K562 (cell line): Measurements from ENCODE around the gene OLIG1. TPM values are rescaled to one million over a fixed set of nuclear protein-coding genes. Genes with fewer than 3 reads are reported as not detected.

Experiments
- ATAC-seq: fragments of 200-7000 bp; cut with Tn5 transposase; 3 replicates; pipeline ENCODE4 v1.9.1; 2020; ENCODE audit warnings: moderate library complexity
- BruUV-seq: library from RNA; stranded (reverse); fragments of 400-500 nt; replicated peaks from 2 replicates; lab custom pipeline; 2021; lab: Mats Ljungman, UMichigan
- CTCF ChIA-PET: fragments of 300-600 bp; formaldehyde crosslinking; extraction: SDS; loops from one replicate; lab custom pipeline; 2021; ENCODE audit warnings: low intra/inter-chr PET ratio; lab: Yijun Ruan, JAX
- POLR2A ChIA-PET: fragments of 300-600, 350-650 bp; sonication (Branson Sonifier 250); formaldehyde crosslinking; extraction: SDS; loops from one replicate; lab custom pipeline; 2021; ENCODE audit warnings: antibody characterized with exemption, inconsistent platforms; lab: Yijun Ruan, JAX
- DNase-seq, 4 experiments: peaks; one replicate each; pipeline versions ENCODE4 v3.0.0 to v3.0.0-alpha.2; 2011 to 2018; ENCODE audit warnings: low spot score in 3 of 4, mixed read lengths in 3 of 4; ENCODE audit errors: extremely low read depth in 1 of 4
- FAIRE-seq: peaks from 2 replicates; lab custom pipeline; 2011; peaks lifted over from hg19 to GRCh38; lab: Jason Lieb, UNC
- H2AFZ ChIP-seq: 2 replicates; pipeline ENCODE4 v1.6.0; 2011; ENCODE audit warnings: low read depth, low read length, control low read depth, inconsistent platforms
- H3K27ac ChIP-seq: fragments of 200-600 bp; 3 replicates; pipeline ENCODE4 v1.8.0; 2011; ENCODE audit warnings: low read depth, mild to moderate bottlenecking, control low read depth, inconsistent platforms, low read length, moderate library complexity, mixed read lengths; ENCODE audit errors: extremely low read depth
- H3K27me3 ChIP-seq, 2 experiments: fragments of 300-600 bp in 1 of 2; 2 replicates in 1 of 2; 3 replicates in 1 of 2; pipeline versions ENCODE4 v1.6.0 to v1.8.0; 2011; ENCODE audit warnings: inconsistent platforms in 2 of 2, low read length in 2 of 2, mild to moderate bottlenecking in 1 of 2, mixed read lengths in 1 of 2, moderate library complexity in 1 of 2; ENCODE audit not compliant: control insufficient read depth in 2 of 2, insufficient read depth in 2 of 2
- H3K36me3 ChIP-seq: fragments of 300-600 bp; 3 replicates; pipeline ENCODE4 v1.8.0; 2011; ENCODE audit warnings: mild to moderate bottlenecking, low read length, inconsistent platforms; ENCODE audit not compliant: control insufficient read depth, insufficient read depth
- H3K4me1 ChIP-seq, 2 experiments: fragments of 200-600 bp in 1 of 2; replicated peaks in 1 of 2; 2 replicates in 1 of 2; 3 replicates in 1 of 2; pipeline versions ENCODE4 v1.5.1 to v1.8.0; 2011; ENCODE audit warnings: inconsistent platforms in 2 of 2, low read length in 2 of 2, mild to moderate bottlenecking in 1 of 2, mixed read lengths in 1 of 2, moderate library complexity in 1 of 2; ENCODE audit not compliant: control insufficient read depth in 2 of 2, insufficient read depth in 2 of 2
- H3K4me2 ChIP-seq: 2 replicates; pipeline ENCODE4 v1.6.1; 2011; ENCODE audit warnings: low read length, control low read depth, inconsistent platforms, mixed read lengths; ENCODE audit not compliant: insufficient read depth
- H3K4me3 ChIP-seq: fragments of 200-600 bp; sonication (generic), shearing (Covaris generic); 2 replicates; pipeline ENCODE4 v1.5.1; 2016; ENCODE audit warnings: control low read depth, inconsistent platforms
- H3K79me2 ChIP-seq: fragments of 200-600 bp; 3 replicates; pipeline ENCODE4 v1.8.0; 2011; ENCODE audit warnings: low read length, inconsistent platforms; ENCODE audit not compliant: control insufficient read depth, insufficient read depth
- H3K9ac ChIP-seq, 2 experiments: 2 replicates each; pipeline versions ENCODE4 v1.6.0 to v1.6.1; 2011; ENCODE audit warnings: low read depth in 2 of 2, low read length in 2 of 2, control low read depth in 1 of 2, inconsistent platforms in 1 of 2, mild to moderate bottlenecking in 1 of 2, mixed read lengths in 1 of 2; ENCODE audit not compliant: insufficient read depth in 1 of 2
- H3K9me1 ChIP-seq: one replicate; pipeline ENCODE4 v1.6.0; 2011; ENCODE audit warnings: inconsistent platforms, mild to moderate bottlenecking, low read length, moderate library complexity; ENCODE audit not compliant: control insufficient read depth, insufficient read depth
- H3K9me3 ChIP-seq: replicated peaks from 2 replicates; pipeline ENCODE4 v1.5.1; 2011; ENCODE audit warnings: low read depth, low read length, inconsistent platforms; ENCODE audit not compliant: control insufficient read depth, insufficient read depth
- H4K20me1 ChIP-seq: replicated peaks from 2 replicates; pipeline ENCODE4 v1.6.1; 2011; ENCODE audit warnings: low read length, inconsistent platforms, mixed read lengths; ENCODE audit not compliant: control insufficient read depth, insufficient read depth
- ARNT ChIP-seq, 2 experiments: fragments of 450-650 bp; IDR thresholded peaks; 2 replicates each; pipeline ENCODE4 v1.6.1; 2016; ENCODE audit warnings: mild to moderate bottlenecking in 1 of 2
- MAFG ChIP-seq: fragments of 450-650 bp; conservative IDR thresholded peaks from 2 replicates; pipeline ENCODE4 v1.6.1; 2016; ENCODE audit warnings: missing genetic modification characterization, missing compliant biosample characterization
- MEF2A ChIP-seq: IDR thresholded peaks from 2 replicates; pipeline ENCODE4 v1.6.1; 2011; ENCODE audit warnings: low read depth, mild to moderate bottlenecking, low read length, moderate library complexity; ENCODE audit not compliant: control insufficient read depth
- NFE2 ChIP-seq: IDR thresholded peaks from 2 replicates; pipeline ENCODE4 v1.6.1; 2014; ENCODE audit warnings: antibody characterized with exemption, low read depth
- RBM39 ChIP-seq: fragments of 200-400 bp; formaldehyde crosslinking; optimal IDR thresholded peaks from 2 replicates; pipeline ENCODE3; 2018; ENCODE audit warnings: low read depth, low read length
- SAFB2 ChIP-seq: fragments of 200-400 bp; formaldehyde crosslinking; IDR thresholded peaks from 2 replicates; pipeline ENCODE4 v1.6.1; 2018; ENCODE audit warnings: borderline replicate concordance, low read length, low read depth, moderate library complexity; ENCODE audit not compliant: severe bottlenecking
- SIRT6 ChIP-seq: IDR thresholded peaks from one replicate; pipeline ENCODE4 v1.6.1; 2012; ENCODE audit warnings: low read depth, mild to moderate bottlenecking, control low read depth, inconsistent platforms, low read length, moderate library complexity
- ZFP1 ChIP-seq: fragments of 450-650 bp; formaldehyde crosslinking; IDR thresholded peaks from 2 replicates; pipeline ENCODE4 v1.4.0; 2020; ENCODE audit warnings: mild to moderate bottlenecking, mixed read lengths
- ZNF224 ChIP-seq: sonication (generic); formaldehyde crosslinking; IDR thresholded peaks from 2 replicates; pipeline ENCODE4 v1.8.0; 2022; ENCODE audit warnings: mild to moderate bottlenecking, missing genetic modification reagents
- ZNF282 ChIP-seq: sonication (generic); formaldehyde crosslinking; IDR thresholded peaks from 2 replicates; pipeline ENCODE4 v1.8.1; 2023; ENCODE audit warnings: missing genetic modification reagents
- ZNF354B ChIP-seq: fragments of 250-450 bp; sonication (Bioruptor Pico); IDR thresholded peaks from 2 replicates; pipeline ENCODE4 v1.4.0; 2020
- ZNF830 ChIP-seq: fragments of 250-450 bp; sonication (Bioruptor Pico); IDR thresholded peaks from 2 replicates; pipeline ENCODE4 v1.5.0; 2021; ENCODE audit warnings: mild to moderate bottlenecking
- WGBS: fragments of 100-300 bp; shearing (Covaris generic); methylation state at CpG from one replicate; pipeline ENCODE4 v1.1.6; 2016; ENCODE audit warnings: low coverage, mixed read lengths; ENCODE audit not compliant: insufficient coverage; ENCODE audit errors: missing lambda C conversion rate; 5-methylcytosine and 5-hydroxymethylcytosine counted together
- in situ Hi-C: fragments of 300-500 bp; cut with MboI; formaldehyde crosslinking; loops from 4 replicates; pipeline ENCODE4 v1.15.0; 2018; ENCODE audit warnings: inconsistent platforms, mixed read lengths
- intact Hi-C: fragments of 100-400 bp; cut with micrococcal nuclease; formaldehyde crosslinking; loops from 2 replicates; pipeline ENCODE4 v1.14.2; 2022
- polyA plus RNA-seq, 8 experiments: library from polyadenylated mRNA; depleted of rRNA in 4 of 8; stranded (reverse) in 5 of 8; unstranded in 3 of 8; fragments of >200 nt; fragmentation: Nextera tagmentation in 2 of 8; fragmentation: Illumina TruSeq in 1 of 8; extraction: Ambion mirVana in 2 of 8; extraction: Trizol in 1 of 8; gene quantifications; 2 replicates each; pipeline versions ENCODE4 v1.2.1 to v1.2.3, GENCODE V29; 2011 to 2014; ENCODE audit warnings: inconsistent platforms in 1 of 8, missing spikeins in 1 of 8
- total RNA-seq, 7 experiments: library from RNA; depleted of rRNA in 6 of 7; stranded (reverse); fragments of >200 nt in 6 of 7; fragmentation: Illumina TruSeq in 2 of 7; extraction: Trizol in 2 of 7; gene quantifications; 2 replicates each; pipeline versions ENCODE4 v1.2.1 to v1.2.3, GENCODE V29; 2011 to 2021; ENCODE audit warnings: low replicate concordance in 1 of 7
- TF ChIP-seq, protein P1 (sequence below): fragments of 450-650 bp; conservative IDR thresholded peaks from 2 replicates; pipeline ENCODE4 v1.6.1; 2016; ENCODE audit warnings: missing genetic modification characterization, low read depth, mild to moderate bottlenecking, missing compliant biosample characterization, moderate library complexity
- TF ChIP-seq, protein P2 (sequence below): fragments of 450-650 bp; IDR thresholded peaks from 2 replicates; pipeline ENCODE4 v1.6.1; 2017; ENCODE audit warnings: antibody characterized with exemption, mild to moderate bottlenecking
- TF ChIP-seq, protein P3 (sequence below): fragments of 250-450 bp; sonication (Bioruptor Pico); IDR thresholded peaks from 2 replicates; pipeline ENCODE4 v1.9.0; 2021; ENCODE audit warnings: mild to moderate bottlenecking, inconsistent platforms

OLIG1 gene
- total and polyA plus RNA-seq, 9 of the 15 experiments (the other 6 are each of a cell fraction or from before 2014, with no cell fraction given): not detected

DNA sequence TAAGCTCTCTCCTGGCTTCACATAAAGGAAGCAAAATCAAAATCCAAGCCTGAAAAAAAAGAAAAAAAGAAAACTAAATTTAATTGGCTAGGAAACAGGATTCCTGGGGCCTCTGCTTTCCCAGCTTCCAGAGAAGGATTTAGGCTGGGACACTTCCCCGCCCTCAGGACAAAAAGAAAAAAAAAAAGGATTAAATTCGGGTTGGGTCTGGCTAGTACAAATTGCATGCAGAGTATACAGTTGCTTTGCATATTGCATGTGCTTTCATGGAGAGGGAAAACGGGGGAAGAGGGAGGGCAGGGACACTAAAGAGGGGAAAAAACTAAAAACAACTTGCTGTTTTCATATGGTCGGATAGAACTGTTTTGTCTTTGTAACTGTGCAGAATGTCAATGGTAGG, 42.7 kb downstream of the OLIG1 start:
- peaks cover 0 to 7% of the 10 kb centered on the region in 2 experiments; a peak in 2 of 5 replicates for H3K4me1 ChIP-seq
- no peak for ATAC-seq
- H3K79me2 ChIP-seq: no peaks in the 10 kb centered on the region
- DNase-seq: no peak
- no peaks in the 10 kb centered on the region for H3K9me1 ChIP-seq
- intact Hi-C loops (no loop called here), in situ Hi-C loops (no loop called here)
- H3K36me3 ChIP-seq: no peaks in the 10 kb centered on the region
- H3K27ac ChIP-seq: no peak overlapping the region
- ChIA-PET POLR2A (interaction anchor here (0.5 to 1.6 kb wide), 3 partner anchors 10 to 1423 kb away, joined by 3 to 5 read pairs (median 3); no protein-coding TSS in a partner anchor), CTCF (no interaction called here)
- no peak overlapping the region for H3K4me3 ChIP-seq
- no peaks in the 10 kb centered on the region for H3K9me3 ChIP-seq
- BruUV-seq: no TSS peak
- no peak for FAIRE-seq
- 2% methylated on average over 4 of the region's 4 CpGs for WGBS
- H3K9ac ChIP-seq: no peak overlapping the region
- H4K20me1 ChIP-seq: peaks cover 3% of the 10 kb centered on the region; the same call in 1 of the 2 replicates
- peaks cover 85 to 86% of the 10 kb centered on the region in 2 experiments for H3K27me3 ChIP-seq
- H3K4me2 ChIP-seq: no peak overlapping the region
- no peak overlapping the region for H2AFZ ChIP-seq
- no peak for TF ChIP-seq MEF2A
- no peak for TF ChIP-seq RBM39
- no peak for TF ChIP-seq ZNF224 (CRISPR knock-in tag)
- no peak for TF ChIP-seq SIRT6
- no peak for TF ChIP-seq ZNF282 (CRISPR knock-in tag)
- TF ChIP-seq ZNF830 (CRISPR knock-in tag): no peak
- no peak for TF ChIP-seq ZNF354B (CRISPR knock-in tag)
- TF ChIP-seq NFE2: no peak
- no peak for TF ChIP-seq ZFP1 (CRISPR knock-in tag)
- TF ChIP-seq ARNT (IDR thresholded peaks at IDR 0.05): no peak
- TF ChIP-seq, protein P1, sequence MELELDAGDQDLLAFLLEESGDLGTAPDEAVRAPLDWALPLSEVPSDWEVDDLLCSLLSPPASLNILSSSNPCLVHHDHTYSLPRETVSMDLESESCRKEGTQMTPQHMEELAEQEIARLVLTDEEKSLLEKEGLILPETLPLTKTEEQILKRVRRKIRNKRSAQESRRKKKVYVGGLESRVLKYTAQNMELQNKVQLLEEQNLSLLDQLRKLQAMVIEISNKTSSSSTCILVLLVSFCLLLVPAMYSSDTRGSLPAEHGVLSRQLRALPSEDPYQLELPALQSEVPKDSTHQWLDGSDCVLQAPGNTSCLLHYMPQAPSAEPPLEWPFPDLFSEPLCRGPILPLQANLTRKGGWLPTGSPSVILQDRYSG: no peak
- TF ChIP-seq MAFG (tag): no peak
- no peak for TF ChIP-seq SAFB2
- TF ChIP-seq, protein P2, sequence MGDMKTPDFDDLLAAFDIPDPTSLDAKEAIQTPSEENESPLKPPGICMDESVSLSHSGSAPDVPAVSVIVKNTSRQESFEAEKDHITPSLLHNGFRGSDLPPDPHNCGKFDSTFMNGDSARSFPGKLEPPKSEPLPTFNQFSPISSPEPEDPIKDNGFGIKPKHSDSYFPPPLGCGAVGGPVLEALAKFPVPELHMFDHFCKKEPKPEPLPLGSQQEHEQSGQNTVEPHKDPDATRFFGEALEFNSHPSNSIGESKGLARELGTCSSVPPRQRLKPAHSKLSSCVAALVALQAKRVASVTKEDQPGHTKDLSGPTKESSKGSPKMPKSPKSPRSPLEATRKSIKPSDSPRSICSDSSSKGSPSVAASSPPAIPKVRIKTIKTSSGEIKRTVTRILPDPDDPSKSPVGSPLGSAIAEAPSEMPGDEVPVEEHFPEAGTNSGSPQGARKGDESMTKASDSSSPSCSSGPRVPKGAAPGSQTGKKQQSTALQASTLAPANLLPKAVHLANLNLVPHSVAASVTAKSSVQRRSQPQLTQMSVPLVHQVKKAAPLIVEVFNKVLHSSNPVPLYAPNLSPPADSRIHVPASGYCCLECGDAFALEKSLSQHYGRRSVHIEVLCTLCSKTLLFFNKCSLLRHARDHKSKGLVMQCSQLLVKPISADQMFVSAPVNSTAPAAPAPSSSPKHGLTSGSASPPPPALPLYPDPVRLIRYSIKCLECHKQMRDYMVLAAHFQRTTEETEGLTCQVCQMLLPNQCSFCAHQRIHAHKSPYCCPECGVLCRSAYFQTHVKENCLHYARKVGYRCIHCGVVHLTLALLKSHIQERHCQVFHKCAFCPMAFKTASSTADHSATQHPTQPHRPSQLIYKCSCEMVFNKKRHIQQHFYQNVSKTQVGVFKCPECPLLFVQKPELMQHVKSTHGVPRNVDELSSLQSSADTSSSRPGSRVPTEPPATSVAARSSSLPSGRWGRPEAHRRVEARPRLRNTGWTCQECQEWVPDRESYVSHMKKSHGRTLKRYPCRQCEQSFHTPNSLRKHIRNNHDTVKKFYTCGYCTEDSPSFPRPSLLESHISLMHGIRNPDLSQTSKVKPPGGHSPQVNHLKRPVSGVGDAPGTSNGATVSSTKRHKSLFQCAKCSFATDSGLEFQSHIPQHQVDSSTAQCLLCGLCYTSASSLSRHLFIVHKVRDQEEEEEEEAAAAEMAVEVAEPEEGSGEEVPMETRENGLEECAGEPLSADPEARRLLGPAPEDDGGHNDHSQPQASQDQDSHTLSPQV: no peak
- TF ChIP-seq, protein P3, sequence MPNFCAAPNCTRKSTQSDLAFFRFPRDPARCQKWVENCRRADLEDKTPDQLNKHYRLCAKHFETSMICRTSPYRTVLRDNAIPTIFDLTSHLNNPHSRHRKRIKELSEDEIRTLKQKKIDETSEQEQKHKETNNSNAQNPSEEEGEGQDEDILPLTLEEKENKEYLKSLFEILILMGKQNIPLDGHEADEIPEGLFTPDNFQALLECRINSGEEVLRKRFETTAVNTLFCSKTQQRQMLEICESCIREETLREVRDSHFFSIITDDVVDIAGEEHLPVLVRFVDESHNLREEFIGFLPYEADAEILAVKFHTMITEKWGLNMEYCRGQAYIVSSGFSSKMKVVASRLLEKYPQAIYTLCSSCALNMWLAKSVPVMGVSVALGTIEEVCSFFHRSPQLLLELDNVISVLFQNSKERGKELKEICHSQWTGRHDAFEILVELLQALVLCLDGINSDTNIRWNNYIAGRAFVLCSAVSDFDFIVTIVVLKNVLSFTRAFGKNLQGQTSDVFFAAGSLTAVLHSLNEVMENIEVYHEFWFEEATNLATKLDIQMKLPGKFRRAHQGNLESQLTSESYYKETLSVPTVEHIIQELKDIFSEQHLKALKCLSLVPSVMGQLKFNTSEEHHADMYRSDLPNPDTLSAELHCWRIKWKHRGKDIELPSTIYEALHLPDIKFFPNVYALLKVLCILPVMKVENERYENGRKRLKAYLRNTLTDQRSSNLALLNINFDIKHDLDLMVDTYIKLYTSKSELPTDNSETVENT (CRISPR knock-in tag): no peak
